SJSA1 (cell line): Measurements from ENCODE around the gene MLST8. TPM values are rescaled to one million over a fixed set of nuclear protein-coding genes. Genes with fewer than 3 reads are reported as not detected.

Source experiments
- DNase-seq, 2 experiments: peaks; one replicate each; pipeline ENCODE4 v3.0.0-alpha.2; 2015 to 2020; ENCODE audit warnings: low spot score in 2 of 2, low read depth in 1 of 2
- H3K27ac ChIP-seq: fragments of 250-450 bp; sonication (Bioruptor Pico); 2 replicates; pipeline ENCODE4 v1.5.1; 2020; ENCODE audit warnings: mild to moderate bottlenecking, moderate library complexity
- H3K27me3 ChIP-seq: fragments of 250-450 bp; sonication (Bioruptor Pico); replicated peaks from 2 replicates; pipeline ENCODE4 v1.5.1; 2020; ENCODE audit warnings: mild to moderate bottlenecking, moderate library complexity
- H3K36me3 ChIP-seq: fragments of 250-450 bp; sonication (Bioruptor Pico); 2 replicates; pipeline ENCODE4 v1.5.1; 2020; ENCODE audit warnings: mild to moderate bottlenecking
- H3K4me1 ChIP-seq: fragments of 250-450 bp; sonication (Bioruptor Pico); replicated peaks from 2 replicates; pipeline ENCODE4 v1.6.1; 2021; ENCODE audit warnings: mild to moderate bottlenecking
- H3K4me3 ChIP-seq: fragments of 250-450 bp; sonication (Bioruptor Pico); 2 replicates; pipeline ENCODE4 v1.5.1; 2020; ENCODE audit warnings: mild to moderate bottlenecking
- H3K9me3 ChIP-seq: fragments of 250-450 bp; sonication (Bioruptor Pico); replicated peaks from 2 replicates; pipeline ENCODE4 v1.5.1; 2020; ENCODE audit warnings: mild to moderate bottlenecking
- total RNA-seq: library from RNA; depleted of rRNA; stranded (reverse); fragments of >200 nt; shearing (Covaris generic); gene quantifications from 2 replicates; pipeline ENCODE4 v1.2.3, GENCODE V29; 2014

The MLST8 gene
- total RNA-seq, 1 experiment from 2014 or later, result 25.3 TPM

- Histone ChIP-seq H3K27ac (no peak overlapping the region), H3K9me3 (no peaks in the 10 kb centered on the region), H3K4me1 (peaks cover 5% of the 10 kb centered on the region), H3K4me3 (no peak overlapping the region), H3K27me3 (no peaks in the 10 kb centered on the region), H3K36me3 (peaks cover 92% of the 10 kb centered on the region)
- no peak for DNase-seq
Measured at GRCh38 chr16:2231016-2231931, 26.0 kb downstream of the MLST8 start.

GRCh38 chr16:2232094-2232990 lies 27.1 kb downstream of the MLST8 start:
- Histone ChIP-seq H3K4me3 (no peak overlapping the region), H3K27me3 (no peaks in the 10 kb centered on the region), H3K9me3 (no peaks in the 10 kb centered on the region), H3K36me3 (peaks cover 91% of the 10 kb centered on the region), H3K4me1 (no peaks in the 10 kb centered on the region), H3K27ac (no peak overlapping the region)
- DNase-seq, result no peak

GRCh38 chr16:2233046-2233775 lies 28.0 kb downstream of the MLST8 start:
- H3K36me3 ChIP-seq, result peaks cover 92% of the 10 kb centered on the region
- H3K4me1 ChIP-seq, result no peaks in the 10 kb centered on the region
- no peak overlapping the region for H3K4me3 ChIP-seq
- DNase-seq, result peak in 1 of 2 experiments; percentile 45
- H3K27ac ChIP-seq, result no peak overlapping the region
- H3K27me3 ChIP-seq, result no peaks in the 10 kb centered on the region
- H3K9me3 ChIP-seq, result no peaks in the 10 kb centered on the region

- H3K36me3 ChIP-seq, result peaks cover 86% of the 10 kb centered on the region
Measured at GRCh38 chr16:2233872-2234812, 28.9 kb downstream of the MLST8 start.

GRCh38 chr16:2234813-2235170 lies 29.5 kb downstream of the MLST8 start:
- Histone ChIP-seq H3K27ac (no peak overlapping the region), H3K9me3 (no peaks in the 10 kb centered on the region), H3K36me3 (peaks cover 84% of the 10 kb centered on the region)

More at GRCh38 chr16:2233872-2234812, 28.9 kb downstream of the MLST8 start:
- Histone ChIP-seq H3K4me1 (no peaks in the 10 kb centered on the region), H3K27ac (no peak overlapping the region), H3K9me3 (no peaks in the 10 kb centered on the region), H3K27me3 (no peaks in the 10 kb centered on the region), H3K4me3 (no peak overlapping the region)
- no peak for DNase-seq

GRCh38 chr16:2235234-2235651 lies 30.0 kb downstream of the MLST8 start:
- no peaks in the 10 kb centered on the region for H3K4me1 ChIP-seq
- no peak overlapping the region for H3K4me3 ChIP-seq
- H3K36me3 ChIP-seq, result peaks cover 83% of the 10 kb centered on the region
- DNase-seq, result no peak
- H3K27ac ChIP-seq, result no peak overlapping the region
- no peaks in the 10 kb centered on the region for H3K9me3 ChIP-seq
- H3K27me3 ChIP-seq, result no peaks in the 10 kb centered on the region

More at GRCh38 chr16:2234813-2235170, 29.5 kb downstream of the MLST8 start:
- DNase-seq, result no peak
- H3K4me3 ChIP-seq, result no peak overlapping the region
- H3K4me1 ChIP-seq, result no peaks in the 10 kb centered on the region
- no peaks in the 10 kb centered on the region for H3K27me3 ChIP-seq

GRCh38 chr16:2235695-2236336 lies 30.6 kb downstream of the MLST8 start:
- no peaks in the 10 kb centered on the region for H3K4me1 ChIP-seq
- H3K27me3 ChIP-seq, result no peaks in the 10 kb centered on the region
- H3K27ac ChIP-seq, result no peak overlapping the region
- H3K36me3 ChIP-seq, result peaks cover 81% of the 10 kb centered on the region
- DNase-seq, result no peak
- no peaks in the 10 kb centered on the region for H3K9me3 ChIP-seq
- no peak overlapping the region for H3K4me3 ChIP-seq

- H3K27ac ChIP-seq, result no peak within 1 kb of the TSS
- H3K36me3 ChIP-seq, result peaks cover 77% of the 10 kb centered on the region
- no peaks in the 10 kb centered on the region for H3K27me3 ChIP-seq
- no peaks in the 10 kb centered on the region for H3K4me1 ChIP-seq
- H3K9me3 ChIP-seq, result no peaks in the 10 kb centered on the region
- peak in 1 of 2 experiments; percentile 51 for DNase-seq
- no peak within 1 kb of the TSS for H3K4me3 ChIP-seq
Measured at GRCh38 chr16:2236337-2237101, 31.3 kb downstream of the MLST8 start, which contains the start of gene DNASE1L2. TSS of gene DNASE1L2 (plus strand) at chr16:2236444. CDS start at chr16:2236817, 373 bp downstream.

- no peak overlapping the region for H3K4me3 ChIP-seq
Measured at GRCh38 chr16:2237102-2237482, 31.8 kb downstream of the MLST8 start.

GRCh38 chr16:2237493-2238149 lies 32.4 kb downstream of the MLST8 start:
- H3K27ac ChIP-seq, result no peak overlapping the region
- H3K4me1 ChIP-seq, result no peaks in the 10 kb centered on the region

More at GRCh38 chr16:2237102-2237482, 31.8 kb downstream of the MLST8 start:
- Histone ChIP-seq H3K36me3 (peaks cover 77% of the 10 kb centered on the region), H3K4me1 (no peaks in the 10 kb centered on the region), H3K9me3 (no peaks in the 10 kb centered on the region), H3K27me3 (no peaks in the 10 kb centered on the region), H3K27ac (no peak overlapping the region)
- DNase-seq, result no peak

GRCh38 chr16:2238150-2238837 lies 33.0 kb downstream of the MLST8 start:
- Histone ChIP-seq H3K4me1 (no peaks in the 10 kb centered on the region), H3K4me3 (no peak overlapping the region), H3K27ac (no peak overlapping the region), H3K9me3 (no peaks in the 10 kb centered on the region), H3K36me3 (peaks cover 77% of the 10 kb centered on the region), H3K27me3 (no peaks in the 10 kb centered on the region)
- DNase-seq, result no peak

More at GRCh38 chr16:2237493-2238149, 32.4 kb downstream of the MLST8 start:
- H3K27me3 ChIP-seq, result no peaks in the 10 kb centered on the region
- H3K4me3 ChIP-seq, result no peak overlapping the region
- H3K9me3 ChIP-seq, result no peaks in the 10 kb centered on the region
- DNase-seq, result no peak
- peaks cover 77% of the 10 kb centered on the region for H3K36me3 ChIP-seq
